Mucosa of descending colon (tissue), 3 donors: ENCODE data around the gene SUN3. TPM values are rescaled to one million over a fixed set of nuclear protein-coding genes. Genes with fewer than 3 reads are reported as not detected.
"Not testable (repeated sequence)": the region's sequence is repeated elsewhere in the genome, so short reads cannot be mapped to it uniquely, and the experiment has no call there.

Experiments
- ATAC-seq: fragments of 200-7000 bp; cut with Tn5 transposase; one replicate; pipeline ENCODE4 v1.9.1; 2020; ENCODE audit warnings: mild to moderate bottlenecking, moderate library complexity
- DNase-seq, 3 donors: peaks; one replicate each; pipeline ENCODE4 v3.0.0-alpha.2; 2020
- H3K36me3 ChIP-seq: fragments of 200-600 bp; one replicate; pipeline ENCODE4 v1.8.0; 2021; ENCODE audit warnings: low read depth, mild to moderate bottlenecking
- H3K4me1 ChIP-seq: fragments of 200-600 bp; one replicate; pipeline ENCODE4 v1.8.0; 2021; ENCODE audit warnings: low read depth, mild to moderate bottlenecking
- H3K4me3 ChIP-seq: fragments of 200-600 bp; one replicate; pipeline ENCODE4 v1.8.0; 2021; ENCODE audit warnings: mild to moderate bottlenecking
- H3K9me3 ChIP-seq: fragments of 200-600 bp; one replicate; pipeline ENCODE4 v1.8.0; 2021; ENCODE audit warnings: mild to moderate bottlenecking
- intact Hi-C, 2 donors: fragments of 100-400 bp; cut with DNase I in 1 of 2; cut with micrococcal nuclease in 1 of 2; formaldehyde crosslinking; loops; one replicate each; pipeline versions ENCODE4 v1.11.0 to v1.11.1; 2022; cut with DNase I, micrococcal nuclease
- total RNA-seq, 3 donors: library from RNA; stranded (reverse); fragmentation: NEBNext Ultra II Directional in 2 of 3; extraction: Animal tissue kit (Norgen Biotek cat#: 25700) in 2 of 3; gene quantifications; one replicate each; pipeline versions ENCODE4 v1.2.1 to v1.2.4, GENCODE V29; 2021 to 2023
- TF ChIP-seq, protein P1 (sequence below): fragments of 200-600 bp; IDR thresholded peaks from one replicate; pipeline ENCODE4 v1.8.0; 2022; ENCODE audit warnings: antibody characterized with exemption, mild to moderate bottlenecking
- donor health status: DM: no; HTN: no; CAD: no; lungs with moderate emphysema.
- donor health status: DM: no; HTN: no; CAD: no.
- donor health status: DM: no; HTN: yes; CAD: no.

The SUN3 gene
- total RNA-seq, 3 donors from 2014 or later, result 0.31 TPM; not detected in 2

DNA sequence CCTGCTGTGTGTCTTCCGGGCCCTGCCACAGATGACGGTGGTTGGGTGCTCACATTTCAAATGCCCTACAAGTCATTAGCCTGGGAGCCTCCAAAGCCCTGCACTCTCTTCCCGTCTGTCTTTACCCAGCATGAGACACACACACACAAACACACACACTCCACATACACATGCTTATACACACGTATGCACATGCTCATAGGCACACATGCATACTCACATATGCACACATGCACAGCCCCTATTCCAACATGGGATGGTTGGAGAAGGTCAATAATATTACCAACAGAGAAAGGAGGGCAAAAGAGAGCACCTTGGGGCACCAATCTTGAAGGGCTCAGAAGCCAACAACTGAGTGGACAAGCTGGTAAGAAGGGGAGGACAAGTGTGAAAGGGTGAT is 19.0 kb downstream of the SUN3 start:
- H3K4me1 ChIP-seq, result no peaks in the 10 kb centered on the region
- intact Hi-C loops, result no loop called here
- H3K4me3 ChIP-seq, result no peak overlapping the region
- H3K9me3 ChIP-seq, result no peaks in the 10 kb centered on the region
- no peaks in the 10 kb centered on the region for H3K36me3 ChIP-seq
- ATAC-seq (no peak), DNase-seq (no peak)
- TF ChIP-seq, protein P1, sequence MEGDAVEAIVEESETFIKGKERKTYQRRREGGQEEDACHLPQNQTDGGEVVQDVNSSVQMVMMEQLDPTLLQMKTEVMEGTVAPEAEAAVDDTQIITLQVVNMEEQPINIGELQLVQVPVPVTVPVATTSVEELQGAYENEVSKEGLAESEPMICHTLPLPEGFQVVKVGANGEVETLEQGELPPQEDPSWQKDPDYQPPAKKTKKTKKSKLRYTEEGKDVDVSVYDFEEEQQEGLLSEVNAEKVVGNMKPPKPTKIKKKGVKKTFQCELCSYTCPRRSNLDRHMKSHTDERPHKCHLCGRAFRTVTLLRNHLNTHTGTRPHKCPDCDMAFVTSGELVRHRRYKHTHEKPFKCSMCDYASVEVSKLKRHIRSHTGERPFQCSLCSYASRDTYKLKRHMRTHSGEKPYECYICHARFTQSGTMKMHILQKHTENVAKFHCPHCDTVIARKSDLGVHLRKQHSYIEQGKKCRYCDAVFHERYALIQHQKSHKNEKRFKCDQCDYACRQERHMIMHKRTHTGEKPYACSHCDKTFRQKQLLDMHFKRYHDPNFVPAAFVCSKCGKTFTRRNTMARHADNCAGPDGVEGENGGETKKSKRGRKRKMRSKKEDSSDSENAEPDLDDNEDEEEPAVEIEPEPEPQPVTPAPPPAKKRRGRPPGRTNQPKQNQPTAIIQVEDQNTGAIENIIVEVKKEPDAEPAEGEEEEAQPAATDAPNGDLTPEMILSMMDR, result no peak

DNA sequence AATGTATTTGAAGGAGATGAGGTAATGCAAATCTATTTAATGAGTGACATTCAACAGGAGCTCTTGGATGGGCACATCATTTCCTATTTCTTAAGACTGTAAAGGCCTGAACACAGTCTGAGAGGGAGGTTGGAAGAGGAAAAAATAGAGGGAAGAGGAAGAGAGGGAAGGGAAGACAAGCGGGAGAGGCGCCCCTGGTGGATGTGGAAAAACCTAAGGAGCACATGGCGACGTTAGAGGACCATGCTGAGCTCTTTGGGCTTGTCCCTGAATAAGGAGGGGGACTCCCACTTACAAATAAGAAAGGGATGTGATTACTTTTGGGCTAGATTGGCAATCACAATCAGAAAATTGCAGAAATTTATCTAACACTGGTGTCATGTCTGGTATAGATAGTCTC is 19.6 kb downstream of the SUN3 start:
- ATAC-seq, result no peak

DNA sequence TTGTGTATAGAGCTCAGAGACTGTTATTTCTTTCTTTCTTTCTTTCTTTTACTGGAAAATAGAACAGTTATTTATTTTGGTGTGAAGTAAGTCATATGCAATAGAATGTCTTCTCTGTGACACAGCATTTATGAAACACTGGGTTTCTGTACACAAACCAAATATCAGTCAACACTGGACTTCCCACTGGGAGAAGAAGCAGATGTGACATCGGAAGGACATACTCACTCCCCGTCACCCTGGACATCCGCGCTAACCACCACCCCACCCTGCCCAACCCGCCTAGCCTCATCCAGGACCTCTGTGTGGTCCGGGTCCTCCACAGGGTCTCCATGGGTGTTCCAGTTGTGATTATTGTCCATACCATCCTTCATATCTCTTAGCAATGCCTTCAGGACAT is 22.0 kb downstream of the SUN3 start:
- H3K36me3 ChIP-seq, result no peaks in the 10 kb centered on the region
- no peak for ATAC-seq
- intact Hi-C loops, result no loop called here

More for the DNA sequence above, 19.6 kb downstream of the SUN3 start:
- no peaks in the 10 kb centered on the region for H3K4me1 ChIP-seq
- intact Hi-C loops, result no loop called here
- no peaks in the 10 kb centered on the region for H3K36me3 ChIP-seq
- H3K9me3 ChIP-seq, result no peaks in the 10 kb centered on the region
- TF ChIP-seq, protein P1, result no peak
- no peak overlapping the region for H3K4me3 ChIP-seq
- no peak for DNase-seq

DNA sequence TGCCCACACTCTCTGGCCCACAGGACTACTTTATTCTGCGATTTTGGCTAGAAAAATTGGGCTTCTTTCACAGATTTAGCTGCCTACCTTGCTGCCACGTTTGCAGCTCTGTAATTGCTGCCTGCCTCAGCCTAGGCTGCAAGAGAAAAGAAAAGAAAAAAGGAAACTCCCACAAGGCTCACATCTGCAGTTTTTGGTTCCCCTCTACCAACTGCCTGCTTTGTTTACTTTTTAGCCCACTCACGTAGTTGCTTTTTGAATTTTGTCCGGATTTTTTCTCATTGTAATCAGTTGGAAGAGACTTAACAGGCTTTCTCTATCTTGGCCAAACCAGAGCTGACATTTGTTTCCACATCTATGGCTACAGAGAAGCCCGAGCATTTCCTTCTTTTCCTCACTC is 24.3 kb downstream of the SUN3 start:
- Histone ChIP-seq H3K4me3 (no peak overlapping the region), H3K36me3 (no peaks in the 10 kb centered on the region), H3K9me3 (no peaks in the 10 kb centered on the region), H3K4me1 (no peaks in the 10 kb centered on the region)
- no peak for ATAC-seq
- no peak for DNase-seq
- intact Hi-C loops, result no loop called here
- TF ChIP-seq, protein P1, result no peak

More for the DNA sequence above, 22.0 kb downstream of the SUN3 start:
- TF ChIP-seq, protein P1, result no peak
- no peak for DNase-seq
- Histone ChIP-seq H3K4me3 (no peak overlapping the region), H3K9me3 (no peaks in the 10 kb centered on the region), H3K4me1 (no peaks in the 10 kb centered on the region)

DNA sequence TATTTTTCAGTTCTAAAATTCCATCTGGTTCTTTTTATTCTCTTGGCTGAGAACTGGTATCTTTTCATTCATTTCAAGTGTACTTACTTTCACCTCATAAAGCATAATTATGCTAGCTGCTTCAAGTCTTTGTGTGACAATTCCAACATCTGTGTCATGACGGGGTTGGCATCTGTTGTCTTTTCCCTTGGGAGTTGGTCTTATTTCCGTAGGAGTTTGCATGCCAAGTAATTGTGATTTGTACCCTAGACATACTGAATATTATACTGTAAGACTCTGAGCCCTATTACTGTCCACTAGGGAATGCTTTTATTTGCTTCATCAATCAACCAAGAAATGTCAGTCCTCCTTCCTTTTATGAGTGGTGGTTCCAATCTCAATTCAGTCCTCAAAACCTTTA is 24.9 kb downstream of the SUN3 start:
- ATAC-seq, result no peak
- no peaks in the 10 kb centered on the region for H3K36me3 ChIP-seq
- intact Hi-C loops, result no loop called here
- no peaks in the 10 kb centered on the region for H3K9me3 ChIP-seq
- no peak for DNase-seq
- H3K4me1 ChIP-seq, result no peaks in the 10 kb centered on the region
- TF ChIP-seq, protein P1, result no peak
- no peak overlapping the region for H3K4me3 ChIP-seq

DNA sequence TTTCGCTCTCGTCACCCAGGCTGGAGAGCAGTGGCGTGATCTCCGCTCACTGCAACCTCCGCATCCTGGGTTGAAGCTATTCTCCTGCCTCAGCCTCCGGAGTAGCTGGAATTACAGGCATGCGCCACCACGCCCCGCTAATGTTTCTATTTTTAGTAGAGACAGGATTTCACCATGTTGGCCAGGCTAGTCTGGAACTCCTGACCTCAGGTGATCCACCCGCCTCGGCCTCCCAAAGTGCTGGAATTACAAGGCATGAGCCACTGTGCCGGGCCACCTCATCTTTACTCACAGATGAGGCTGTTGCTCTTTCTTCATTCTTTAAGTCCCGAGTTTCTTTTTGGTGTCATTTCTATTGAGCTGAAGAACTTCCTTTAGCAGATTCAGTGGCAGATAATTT is 28.7 kb downstream of the SUN3 start:
- H3K4me1 ChIP-seq, H3K36me3 ChIP-seq, DNase-seq, H3K9me3 ChIP-seq, H3K4me3 ChIP-seq, intact Hi-C loops, ATAC-seq: not testable (repeated sequence)
